Skeletal muscle tissue (tissue), 4 donors: Measurements from ENCODE around the gene HIVEP1. TPM values are rescaled to one million over a fixed set of nuclear protein-coding genes. Genes with fewer than 3 reads are reported as not detected.

Experiments
- H3K27ac ChIP-seq: one replicate; pipeline ENCODE4 v1.7.0; 2013; ENCODE audit warnings: mild to moderate bottlenecking, low read depth, low read length, inconsistent platforms
- H3K27me3 ChIP-seq, 3 donors: one replicate each; pipeline ENCODE4 v1.7.0; 2013; ENCODE audit warnings: low read length in 3 of 3; ENCODE audit not compliant: control insufficient read depth in 3 of 3, insufficient read depth in 3 of 3
- H3K36me3 ChIP-seq, 3 donors: one replicate each; pipeline ENCODE4 v1.7.0; 2013; ENCODE audit warnings: low read length in 3 of 3; ENCODE audit not compliant: control insufficient read depth in 3 of 3, insufficient read depth in 3 of 3
- H3K4me1 ChIP-seq, 3 donors: one replicate each; pipeline ENCODE4 v1.7.0; 2013; ENCODE audit warnings: low read length in 3 of 3, mild to moderate bottlenecking in 3 of 3; ENCODE audit not compliant: control insufficient read depth in 3 of 3, insufficient read depth in 3 of 3
- H3K4me3 ChIP-seq, 3 donors: one replicate each; pipeline ENCODE4 v1.7.0; 2013; ENCODE audit warnings: low read length in 3 of 3
- H3K9ac ChIP-seq, 3 donors: one replicate each; pipeline ENCODE4 v1.7.0; 2013; ENCODE audit warnings: low read length in 3 of 3, mild to moderate bottlenecking in 3 of 3, moderate library complexity in 2 of 3, low read depth in 1 of 3
- H3K9me3 ChIP-seq, 3 donors: one replicate each; pipeline ENCODE4 v1.7.0; 2013; ENCODE audit warnings: low read length in 3 of 3; ENCODE audit not compliant: control insufficient read depth in 3 of 3
- total RNA-seq: library from RNA; depleted of rRNA; stranded (reverse); fragments of >200 nt; gene quantifications from one replicate; pipeline ENCODE4 v1.2.3, GENCODE V29; 2014
- donor health status: Osteomylitis.

The HIVEP1 gene
- total RNA-seq, 1 donor from 2014 or later, result 19.8 TPM

- peaks cover 0 to 9% (median 0%) of the 10 kb centered on the region in 3 donors for H3K9me3 ChIP-seq
Observed at GRCh38 chr6:12112540-12113189, 100.6 kb downstream of the HIVEP1 start.

GRCh38 chr6:12113190-12113577, 101.1 kb downstream of the HIVEP1 start:
- H3K9me3 ChIP-seq, result peaks cover 0 to 9% (median 0%) of the 10 kb centered on the region in 3 donors
- no peak overlapping the region for H3K4me3 ChIP-seq
- H3K9ac ChIP-seq, result no peak overlapping the region
- H3K27me3 ChIP-seq, result no peaks in the 10 kb centered on the region
- H3K4me1 ChIP-seq, result no peaks in the 10 kb centered on the region
- no peak overlapping the region for H3K27ac ChIP-seq
- peaks cover 0 to 4% (median 0%) of the 10 kb centered on the region in 3 donors for H3K36me3 ChIP-seq

More at GRCh38 chr6:12112540-12113189, 100.6 kb downstream of the HIVEP1 start:
- Histone ChIP-seq H3K27ac (no peak overlapping the region), H3K9ac (no peak overlapping the region), H3K27me3 (no peaks in the 10 kb centered on the region), H3K4me3 (no peak overlapping the region), H3K4me1 (no peaks in the 10 kb centered on the region), H3K36me3 (peaks cover 0 to 4% (median 0%) of the 10 kb centered on the region in 3 donors)

DNA sequence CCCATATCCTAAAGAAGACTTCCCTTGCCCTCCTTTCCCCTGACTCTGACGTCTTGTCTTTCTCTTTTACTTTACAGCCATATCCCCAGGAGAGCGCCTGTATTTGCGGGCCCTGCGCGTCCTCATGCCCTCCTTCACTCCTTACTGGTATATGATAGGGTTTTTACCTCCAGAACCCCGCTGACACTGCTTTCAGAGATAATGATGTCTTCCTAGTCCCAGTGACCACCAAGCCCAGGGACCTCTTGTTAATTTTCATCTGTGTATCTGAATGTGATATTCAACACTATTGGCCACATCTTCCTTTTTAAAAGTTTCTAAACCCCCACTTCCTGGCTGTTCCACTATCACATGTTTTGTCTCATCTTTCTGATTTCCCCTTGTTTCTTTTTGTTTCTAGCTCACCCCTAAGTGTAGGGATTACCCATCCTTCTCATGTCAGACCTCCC, 102.0 kb downstream of the HIVEP1 start:
- no peak overlapping the region for H3K4me3 ChIP-seq
- H3K36me3 ChIP-seq, result peaks cover 0 to 4% (median 0%) of the 10 kb centered on the region in 3 donors
- no peak overlapping the region for H3K27ac ChIP-seq
- H3K9me3 ChIP-seq, result peaks cover 0 to 9% (median 0%) of the 10 kb centered on the region in 3 donors
- H3K9ac ChIP-seq, result no peak overlapping the region
- H3K4me1 ChIP-seq, result no peaks in the 10 kb centered on the region
- H3K27me3 ChIP-seq, result no peaks in the 10 kb centered on the region

DNA sequence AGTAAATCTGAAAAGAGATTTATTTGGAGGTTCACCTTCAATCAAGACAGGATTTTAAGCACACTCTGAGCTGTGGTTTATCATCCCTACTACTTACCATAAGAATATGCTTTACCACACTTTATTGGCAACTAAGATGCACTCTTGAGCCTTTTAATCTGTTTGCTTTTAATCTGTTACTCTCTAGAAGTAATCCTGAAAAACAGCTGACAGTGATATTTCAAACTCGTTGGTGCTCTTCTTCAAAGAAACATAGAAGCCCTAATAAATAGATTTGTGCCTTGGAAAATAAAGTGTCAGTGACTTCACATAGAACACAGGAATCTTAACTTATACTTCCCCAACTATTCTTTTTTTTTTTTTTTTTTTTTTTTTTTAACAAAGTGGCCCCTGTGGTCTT, 102.9 kb downstream of the HIVEP1 start:
- Histone ChIP-seq H3K4me1 (no peaks in the 10 kb centered on the region), H3K27ac (no peak overlapping the region), H3K36me3 (peaks cover 0 to 2% (median under 1%) of the 10 kb centered on the region in 3 donors), H3K9me3 (peaks cover 0 to 9% (median 0%) of the 10 kb centered on the region in 3 donors), H3K4me3 (no peak overlapping the region), H3K27me3 (no peaks in the 10 kb centered on the region), H3K9ac (no peak overlapping the region)

DNA sequence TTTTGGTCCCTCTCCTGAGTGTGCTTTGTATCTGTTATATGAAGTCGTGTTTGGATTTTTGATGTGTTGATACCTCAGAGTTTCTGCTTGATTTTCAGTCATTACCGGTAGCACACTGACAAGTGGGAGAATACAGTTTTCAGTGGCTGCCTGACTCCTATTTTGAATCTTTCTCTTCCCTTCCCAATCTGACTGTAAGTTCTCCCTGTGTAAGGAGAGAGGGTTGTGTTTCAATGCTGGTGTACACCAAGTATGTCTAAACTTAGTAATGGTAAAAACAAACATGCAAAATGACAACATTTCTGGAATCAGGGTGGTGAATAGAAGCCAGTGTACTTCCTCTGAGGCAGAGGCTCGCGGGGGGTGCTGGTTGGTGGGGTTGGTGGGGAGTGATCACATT, 103.4 kb downstream of the HIVEP1 start:
- H3K36me3 ChIP-seq, result peaks cover 3 to 7% (median 3%) of the 10 kb centered on the region in 3 donors
- H3K4me3 ChIP-seq, result no peak overlapping the region
- H3K4me1 ChIP-seq, result no peaks in the 10 kb centered on the region
- H3K27me3 ChIP-seq, result no peaks in the 10 kb centered on the region
- H3K27ac ChIP-seq, result no peak overlapping the region
- no peak overlapping the region for H3K9ac ChIP-seq
- peaks cover 0 to 9% (median 0%) of the 10 kb centered on the region in 3 donors for H3K9me3 ChIP-seq

DNA sequence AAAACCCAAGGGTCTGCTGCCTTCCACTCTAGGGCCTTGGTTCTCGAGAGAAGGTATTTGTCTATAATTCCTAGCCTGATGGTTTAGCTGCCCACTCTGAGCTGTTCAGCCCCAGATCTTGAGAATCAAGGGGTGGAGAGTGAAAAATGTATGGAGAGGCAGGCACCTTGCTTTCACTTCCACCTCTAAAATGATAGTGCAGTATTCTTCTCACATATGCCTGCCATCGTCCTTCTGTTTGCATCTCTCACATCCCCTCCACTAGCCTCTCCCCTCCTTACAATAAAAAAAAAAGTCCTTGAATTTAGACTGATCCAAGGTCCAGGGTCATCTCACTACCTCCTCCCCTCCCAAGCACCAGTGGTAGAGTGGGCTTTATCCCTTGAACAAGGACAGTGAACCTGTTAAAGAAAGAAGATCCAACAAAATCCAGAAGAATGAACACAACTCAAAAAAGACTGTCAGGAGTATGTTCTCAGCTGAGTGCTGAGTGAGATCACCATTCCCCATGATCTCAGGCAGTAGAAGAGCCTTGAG, 104.2 kb downstream of the HIVEP1 start:
- Histone ChIP-seq H3K9ac (no peak overlapping the region), H3K27me3 (no peaks in the 10 kb centered on the region), H3K4me1 (no peaks in the 10 kb centered on the region), H3K4me3 (no peak overlapping the region), H3K27ac (no peak overlapping the region), H3K36me3 (peaks cover 5 to 14% (median 7%) of the 10 kb centered on the region in 3 donors), H3K9me3 (peaks cover 0 to 9% (median 0%) of the 10 kb centered on the region in 3 donors)

- Histone ChIP-seq H3K9me3 (peaks cover 0 to 9% (median 0%) of the 10 kb centered on the region in 3 donors), H3K4me1 (no peaks in the 10 kb centered on the region), H3K36me3 (peaks cover 12 to 18% (median 12%) of the 10 kb centered on the region in 3 donors), H3K4me3 (no peak overlapping the region), H3K27ac (no peak overlapping the region), H3K27me3 (no peaks in the 10 kb centered on the region), H3K9ac (no peak overlapping the region)
Observed at GRCh38 chr6:12116978-12117377, 104.9 kb downstream of the HIVEP1 start.

GRCh38 chr6:12118607-12119006, 106.5 kb downstream of the HIVEP1 start:
- H3K4me3 ChIP-seq, result no peak overlapping the region
- no peaks in the 10 kb centered on the region for H3K27me3 ChIP-seq
- no peaks in the 10 kb centered on the region for H3K4me1 ChIP-seq
- H3K9me3 ChIP-seq, result peaks cover 0 to 9% (median 0%) of the 10 kb centered on the region in 3 donors
- peaks cover 12 to 18% (median 15%) of the 10 kb centered on the region in 3 donors for H3K36me3 ChIP-seq
- no peak overlapping the region for H3K9ac ChIP-seq
- no peak overlapping the region for H3K27ac ChIP-seq

- peaks cover 0 to 9% (median 0%) of the 10 kb centered on the region in 3 donors for H3K9me3 ChIP-seq
- no peak overlapping the region for H3K4me3 ChIP-seq
- peaks cover 12 to 18% (median 15%) of the 10 kb centered on the region in 3 donors for H3K36me3 ChIP-seq
- no peak overlapping the region for H3K27ac ChIP-seq
- no peaks in the 10 kb centered on the region for H3K4me1 ChIP-seq
- H3K27me3 ChIP-seq, result no peaks in the 10 kb centered on the region
- H3K9ac ChIP-seq, result no peak overlapping the region
Observed at GRCh38 chr6:12119085-12119588, 107.0 kb downstream of the HIVEP1 start.

- H3K9me3 ChIP-seq, result no peaks in the 10 kb centered on the region
Observed at GRCh38 chr6:12125396-12125795, 113.3 kb downstream of the HIVEP1 start.

More at GRCh38 chr6:12125396-12125795, 113.3 kb downstream of the HIVEP1 start:
- Histone ChIP-seq H3K4me3 (no peak overlapping the region), H3K36me3 (peaks cover 9 to 14% (median 12%) of the 10 kb centered on the region in 3 donors), H3K4me1 (no peaks in the 10 kb centered on the region), H3K27me3 (no peaks in the 10 kb centered on the region), H3K9ac (no peak overlapping the region), H3K27ac (no peak overlapping the region)
